Germinal center (tissue), 1 donor: Measurements from ENCODE around the gene ZNF831.

Experiments
- DNase-seq: peaks from one replicate; pipeline ENCODE4 v3.0.0; 2012; ENCODE audit warnings: mixed read lengths, low spot score

ZNF831 gene

DNA sequence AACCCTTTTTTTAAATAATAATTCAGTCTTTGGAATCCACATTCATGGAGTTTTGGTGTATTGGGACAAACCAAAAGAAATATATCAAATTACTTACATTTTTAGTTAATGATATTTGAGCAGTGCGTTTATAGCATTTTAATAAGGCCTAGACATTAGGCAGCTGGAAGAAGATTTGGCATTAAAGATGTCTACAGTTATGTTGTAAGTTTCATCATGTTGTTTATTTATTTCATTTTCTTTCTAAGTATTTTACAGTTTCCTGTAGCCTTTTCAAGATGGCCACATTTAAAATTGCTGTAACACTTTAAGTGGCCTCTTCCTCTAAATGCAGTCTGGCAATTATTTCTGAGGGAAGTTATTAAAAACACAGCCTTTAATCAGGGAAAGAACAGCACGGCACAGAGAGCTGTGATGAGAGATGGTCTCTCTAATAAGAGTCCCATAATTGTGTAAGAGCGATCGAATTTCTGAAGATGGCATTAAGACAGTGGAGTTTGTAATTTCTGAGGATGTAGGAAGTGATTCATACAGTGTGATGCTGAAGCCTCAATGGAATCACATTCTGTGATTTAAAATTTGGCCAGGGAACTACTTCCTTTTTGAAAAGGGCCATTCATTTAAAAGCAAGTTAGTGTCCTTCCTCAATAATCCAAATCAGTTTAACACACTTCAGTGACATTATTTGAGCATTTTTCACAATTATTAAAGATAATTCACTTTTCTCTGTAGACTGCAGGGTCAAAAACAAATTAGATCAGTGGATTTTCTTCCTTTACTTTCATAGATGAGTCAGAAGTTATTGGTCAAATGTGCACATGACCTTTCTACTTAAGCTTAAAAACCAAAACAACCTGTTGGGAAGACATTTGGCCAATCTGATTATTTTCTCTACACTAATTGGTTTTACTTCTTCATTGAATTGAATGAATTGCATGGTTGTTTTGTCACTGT lies 84.4 kb downstream of the ZNF831 start:
- no peak for DNase-seq

DNA sequence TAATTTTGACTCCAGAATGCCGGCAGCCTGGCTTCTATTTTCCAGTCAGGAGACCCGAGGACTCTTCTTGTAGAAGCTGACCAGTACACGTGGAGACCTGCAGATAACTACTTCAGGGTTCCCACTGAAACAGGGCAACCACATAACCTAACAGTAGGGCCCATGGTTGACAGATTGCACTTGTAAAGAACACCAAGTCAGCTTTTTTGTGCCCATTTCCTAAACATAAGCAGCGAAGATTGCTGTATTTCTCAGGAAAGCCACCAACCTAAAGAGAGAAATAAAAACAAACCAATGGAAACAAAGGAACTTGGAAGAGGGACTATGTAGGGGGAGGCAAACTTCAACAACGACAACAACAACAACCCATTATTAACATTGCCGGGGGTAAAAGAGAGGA lies 86.7 kb downstream of the ZNF831 start:
- no peak for DNase-seq

DNA sequence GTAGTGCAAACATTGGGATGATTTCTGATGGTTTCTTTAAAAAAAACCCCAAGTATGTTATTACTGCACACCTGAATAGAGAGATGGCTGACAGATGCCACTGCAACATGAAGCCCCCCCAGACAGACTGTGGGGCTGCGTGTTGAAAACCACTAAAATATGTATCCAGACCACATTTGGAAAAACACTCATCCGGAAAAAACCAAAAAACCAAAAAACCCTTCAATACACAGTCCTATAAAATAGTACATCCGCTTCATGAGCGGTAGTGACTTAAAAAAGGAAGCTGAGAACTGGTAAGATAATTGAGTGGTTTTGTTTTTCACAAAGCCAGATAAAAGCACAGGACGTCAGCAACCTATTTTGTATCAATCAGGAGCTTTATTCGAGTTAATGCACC lies 89.7 kb downstream of the ZNF831 start:
- DNase-seq, result no peak

DNA sequence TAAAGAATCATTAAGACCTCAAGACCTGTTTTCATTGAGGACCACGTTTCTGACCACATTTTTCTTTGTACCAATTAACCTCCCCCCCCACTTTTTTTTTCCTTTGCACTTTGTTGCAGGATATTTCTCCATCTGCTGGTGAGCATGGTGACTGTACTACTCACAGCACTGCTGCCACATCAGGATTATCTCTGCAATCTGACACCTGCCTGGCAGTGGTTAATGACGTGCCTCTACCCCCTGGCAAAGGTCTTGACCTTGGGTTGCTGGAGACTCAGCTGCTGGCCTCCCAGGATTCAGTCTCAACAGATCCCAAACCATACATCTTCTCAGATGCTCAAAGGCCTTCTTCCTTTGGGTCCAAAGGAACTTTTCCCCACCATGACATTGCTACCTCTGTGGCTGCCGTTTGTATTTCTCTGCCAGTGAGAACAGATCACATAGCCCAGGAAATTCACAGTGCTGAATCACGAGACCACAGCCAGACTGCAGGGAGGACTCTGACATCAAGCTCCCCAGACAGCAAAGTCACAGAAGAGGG lies 90.2 kb downstream of the ZNF831 start:
- no peak for DNase-seq

DNA sequence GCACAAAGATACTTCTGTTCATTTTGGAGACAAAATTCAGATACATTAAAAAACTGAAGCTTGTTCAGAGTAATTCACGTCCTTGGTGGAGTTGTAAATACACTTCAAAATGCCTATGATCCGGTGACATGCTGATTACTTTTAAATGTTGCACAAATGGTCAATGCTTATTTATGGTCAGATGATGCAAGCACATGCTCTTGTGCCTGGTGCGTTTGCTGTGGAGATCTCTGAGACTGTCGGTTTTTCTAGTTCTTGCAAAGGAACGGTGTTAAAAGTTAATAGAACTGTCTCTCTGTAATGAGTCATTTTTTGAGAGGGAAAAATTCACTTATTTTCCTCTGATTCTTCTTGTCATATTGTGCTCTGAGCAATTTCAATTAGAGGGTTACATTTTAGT lies 91.6 kb downstream of the ZNF831 start:
- no peak for DNase-seq

DNA sequence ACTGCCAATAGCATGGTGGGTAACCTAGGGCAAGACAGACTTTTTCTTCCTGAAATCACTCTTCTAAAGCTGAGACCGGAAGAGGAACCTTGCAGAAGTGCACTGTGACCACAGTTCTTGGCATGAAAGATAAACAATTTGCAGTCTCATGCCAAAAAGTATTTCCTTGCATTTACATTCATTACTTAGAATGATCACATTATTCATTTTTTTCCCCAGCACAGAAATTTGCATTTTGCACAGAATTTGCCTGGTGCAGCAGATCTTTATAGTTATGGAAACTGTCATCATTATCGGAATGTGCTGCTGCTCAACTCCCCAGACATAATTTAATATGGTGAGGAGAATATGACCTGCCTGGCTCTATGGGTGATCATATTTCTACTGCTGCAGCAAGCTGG lies 94.6 kb downstream of the ZNF831 start:
- no peak for DNase-seq

DNA sequence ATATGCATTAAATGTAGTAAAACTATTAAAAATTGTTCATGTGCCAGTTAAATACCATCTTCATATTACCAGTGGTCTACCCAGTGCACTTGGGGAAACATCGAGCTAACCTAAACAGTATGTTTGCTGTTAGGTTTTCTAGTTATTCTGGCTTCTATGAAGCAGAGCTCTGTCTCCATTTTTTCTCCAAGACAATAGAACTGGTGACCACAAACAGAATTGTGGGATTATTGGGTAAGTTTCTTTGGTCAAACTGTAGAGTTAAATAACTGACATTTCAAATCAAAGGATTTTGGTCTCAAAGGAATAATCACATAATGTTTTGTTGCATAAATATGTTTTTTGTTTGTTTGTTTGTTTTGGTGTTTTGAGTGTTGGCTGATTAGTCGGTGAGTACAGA lies 96.3 kb downstream of the ZNF831 start:
- no peak for DNase-seq

DNA sequence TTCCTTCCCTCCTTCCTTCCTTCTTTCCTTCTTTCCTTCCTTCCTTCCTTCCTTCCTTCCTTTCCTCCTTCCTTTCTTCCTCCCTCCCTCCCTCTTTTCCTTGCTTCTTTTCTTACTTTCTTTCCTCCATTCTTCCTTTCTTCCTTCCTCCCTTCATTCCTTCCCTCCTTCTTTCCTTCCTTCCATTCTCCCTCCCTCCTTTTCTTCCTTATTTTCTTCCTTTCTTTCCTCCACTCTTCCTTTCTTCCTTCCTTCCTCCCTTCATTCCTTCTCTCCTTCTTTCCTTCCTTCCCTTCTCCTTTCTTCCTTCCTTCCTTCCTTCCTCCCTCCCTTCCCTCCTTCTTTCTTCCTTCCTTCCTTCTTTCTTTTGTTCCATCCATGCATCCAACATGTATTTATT lies 101.7 kb downstream of the ZNF831 start:
- no peak for DNase-seq

DNA sequence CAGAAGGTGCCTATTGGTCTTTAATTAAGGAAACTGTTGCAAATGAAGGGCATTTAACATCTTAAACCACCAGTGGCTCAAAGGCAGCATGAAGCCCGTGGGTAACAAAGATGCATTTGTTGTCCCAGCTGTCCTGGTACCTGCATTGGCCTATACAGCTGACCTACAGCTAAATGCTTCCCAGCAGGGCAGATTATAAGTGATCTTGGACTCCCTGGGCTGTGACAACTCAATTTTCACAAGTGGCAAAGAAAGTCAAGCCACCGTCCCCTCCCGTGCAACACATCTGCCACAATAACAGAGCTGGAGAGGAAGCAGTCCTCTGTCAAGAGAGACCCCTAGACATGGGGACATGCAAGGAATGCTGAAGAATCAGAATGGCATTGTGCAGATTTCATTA lies 105.2 kb downstream of the ZNF831 start:
- DNase-seq, result no peak

DNA sequence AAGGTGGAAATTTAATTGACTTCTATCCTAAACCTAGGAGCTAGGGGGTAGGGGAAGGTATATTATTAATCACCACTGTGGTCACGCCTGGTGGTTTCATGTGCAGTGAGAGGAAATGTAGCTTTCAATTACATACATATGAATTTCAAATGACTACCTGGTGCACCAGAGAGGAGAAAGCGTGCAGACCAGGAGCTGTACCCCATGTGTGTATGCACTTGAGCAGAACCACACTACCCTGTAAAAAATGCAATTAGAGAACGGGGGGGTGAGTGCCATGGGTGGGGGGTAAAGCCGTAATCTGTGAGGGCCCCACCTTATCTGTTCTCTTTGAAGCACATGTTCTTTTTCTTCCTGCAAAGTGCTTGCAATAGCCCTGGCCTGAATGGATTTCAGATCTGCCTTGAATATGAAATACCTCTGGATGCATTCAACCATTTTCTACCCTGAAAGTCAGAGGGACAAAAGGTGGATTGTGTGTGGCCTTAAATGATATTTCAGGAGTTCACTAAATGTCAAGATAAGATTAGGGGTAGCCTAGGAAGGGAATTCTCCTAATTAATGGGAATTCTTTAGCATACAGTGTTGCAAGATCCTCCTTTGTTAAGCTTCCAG lies 105.9 kb downstream of the ZNF831 start:
- DNase-seq, result no peak

DNA sequence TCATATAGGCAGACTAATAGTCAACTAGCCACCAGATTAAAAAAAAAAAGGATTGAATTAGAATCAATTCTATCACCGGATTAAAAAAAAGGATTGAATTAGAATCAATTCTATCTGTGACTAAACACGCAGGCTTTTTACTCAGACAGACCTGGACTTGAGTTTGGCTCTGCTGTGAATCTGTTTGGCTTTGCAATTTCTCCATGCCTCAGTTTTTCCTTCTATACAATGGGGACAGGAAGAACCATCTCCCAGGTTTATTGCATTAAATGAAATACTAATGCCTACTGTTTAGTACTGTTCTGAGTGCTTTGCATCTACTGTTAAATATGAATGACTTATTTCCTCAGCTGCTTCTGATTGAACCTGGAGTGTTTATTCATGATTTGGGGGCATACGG lies 106.8 kb downstream of the ZNF831 start:
- DNase-seq, result no peak

DNA sequence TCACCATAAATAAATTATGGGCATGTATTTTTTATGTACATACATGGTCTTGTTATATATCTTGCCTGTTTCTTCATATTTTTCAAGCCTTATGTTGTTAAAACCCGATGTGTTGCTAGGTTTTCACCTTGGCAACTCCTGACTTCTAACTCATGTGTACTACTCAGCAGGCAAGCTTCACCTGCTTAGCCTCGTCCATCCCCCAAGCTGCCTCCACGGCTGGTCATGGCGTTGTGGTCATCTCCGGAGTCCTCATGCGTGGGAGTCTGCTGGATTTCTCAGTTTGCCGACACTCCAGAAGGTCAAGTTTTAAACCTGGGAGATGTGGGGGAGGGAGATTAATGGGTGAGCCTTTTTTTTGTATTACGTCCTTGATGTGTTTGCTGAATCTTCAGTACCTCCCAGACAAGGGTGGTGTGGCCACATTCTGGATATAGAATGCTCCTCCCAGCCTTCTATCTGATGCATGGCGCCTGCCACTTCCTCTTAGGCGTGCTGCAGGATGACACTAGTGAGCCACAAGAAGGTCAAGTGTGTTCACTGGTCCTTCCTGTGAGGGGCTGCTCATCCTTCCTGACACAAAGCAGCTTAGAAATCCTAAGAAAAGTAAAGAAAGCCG lies 110.2 kb downstream of the ZNF831 start:
- DNase-seq, result no peak

DNA sequence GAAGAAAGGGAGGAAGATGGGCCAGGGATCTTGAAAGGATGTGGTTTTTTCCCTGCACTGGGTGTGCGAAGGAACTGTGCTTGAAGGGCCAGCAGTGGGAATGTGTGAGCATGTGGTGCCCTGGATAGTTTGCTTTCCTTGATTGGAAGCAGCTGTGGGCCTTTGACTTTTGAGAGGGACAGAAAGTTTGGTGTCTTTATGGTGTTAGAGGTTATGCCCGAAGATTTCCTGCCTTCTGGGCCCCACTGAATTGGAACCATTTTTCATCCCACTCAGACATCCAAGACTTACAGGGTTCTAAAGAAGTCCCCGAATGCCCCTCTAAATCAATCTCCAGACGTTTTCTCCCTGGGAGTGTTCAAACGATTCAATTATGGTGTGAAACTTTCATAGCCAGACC lies 113.3 kb downstream of the ZNF831 start:
- no peak for DNase-seq

DNA sequence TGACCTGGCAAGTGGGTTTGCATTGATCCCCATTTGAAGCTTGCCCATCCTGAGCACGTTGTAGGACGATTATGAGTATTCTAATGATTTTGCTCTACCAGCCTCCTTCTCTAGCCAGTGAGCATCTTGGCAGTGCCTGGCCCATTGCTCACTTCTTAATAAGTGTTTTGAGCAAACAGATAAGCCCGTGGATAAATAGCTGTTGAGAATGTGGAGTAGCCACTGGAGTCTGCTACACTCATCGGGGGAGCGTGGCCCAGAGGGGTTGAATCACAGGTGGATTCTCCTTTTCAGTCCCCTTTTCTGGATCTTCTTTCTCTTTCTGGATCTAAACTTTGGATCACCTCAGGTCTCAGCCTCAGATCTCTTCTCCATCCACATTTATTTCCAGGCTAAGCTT lies 120.8 kb downstream of the ZNF831 start:
- no peak for DNase-seq

DNA sequence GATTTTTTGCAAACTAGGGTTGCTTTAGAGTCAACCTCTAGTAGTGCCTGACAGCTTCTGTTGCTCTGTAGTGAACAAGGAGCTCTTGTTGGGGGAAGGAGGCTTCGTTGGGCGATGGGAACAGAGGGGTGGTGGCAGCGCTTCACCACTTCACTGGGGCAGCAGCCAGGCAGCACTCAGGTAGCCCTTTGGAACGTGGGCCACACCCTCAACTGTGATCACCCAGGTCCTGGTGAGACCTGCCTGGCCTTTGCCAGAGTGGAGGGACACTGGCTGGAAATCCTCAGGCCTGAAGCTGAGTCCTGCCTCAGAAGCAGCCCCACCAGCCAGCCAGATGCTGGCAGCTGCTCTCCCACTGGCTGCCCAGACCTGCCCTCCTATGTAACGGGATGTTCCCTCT lies 126.4 kb downstream of the ZNF831 start:
- no peak for DNase-seq

DNA sequence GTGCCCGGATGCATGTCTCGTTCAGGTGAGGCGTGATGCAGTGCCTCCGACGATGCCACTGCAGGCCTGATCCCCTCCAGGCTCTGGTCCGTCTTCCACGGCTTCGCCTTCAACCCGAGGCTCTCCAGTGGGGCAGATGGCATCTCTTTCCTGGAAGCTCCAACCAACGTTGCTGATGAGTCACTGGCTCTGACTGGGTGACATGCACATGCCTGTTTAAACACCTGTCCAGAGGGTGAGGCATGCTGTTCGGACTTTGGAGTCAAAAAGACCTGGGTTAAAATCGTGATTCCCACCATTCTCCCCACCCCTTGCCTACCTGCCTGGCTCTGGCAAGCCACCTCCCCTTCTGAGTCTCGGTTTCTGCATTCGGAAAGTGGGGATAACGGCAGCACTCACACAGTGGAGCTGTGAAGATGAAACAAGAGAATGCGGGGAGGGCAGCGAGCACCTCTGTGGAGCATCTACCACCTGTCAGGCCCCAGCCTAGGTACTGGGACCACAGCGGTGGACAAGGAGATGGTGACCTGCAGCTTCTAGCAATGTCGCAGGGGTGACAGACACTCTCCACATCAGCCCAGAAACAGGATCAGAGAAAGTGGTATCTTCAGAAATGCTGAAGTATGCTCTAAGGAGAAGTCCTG lies 128.2 kb downstream of the ZNF831 start:
- DNase-seq, result no peak

DNA sequence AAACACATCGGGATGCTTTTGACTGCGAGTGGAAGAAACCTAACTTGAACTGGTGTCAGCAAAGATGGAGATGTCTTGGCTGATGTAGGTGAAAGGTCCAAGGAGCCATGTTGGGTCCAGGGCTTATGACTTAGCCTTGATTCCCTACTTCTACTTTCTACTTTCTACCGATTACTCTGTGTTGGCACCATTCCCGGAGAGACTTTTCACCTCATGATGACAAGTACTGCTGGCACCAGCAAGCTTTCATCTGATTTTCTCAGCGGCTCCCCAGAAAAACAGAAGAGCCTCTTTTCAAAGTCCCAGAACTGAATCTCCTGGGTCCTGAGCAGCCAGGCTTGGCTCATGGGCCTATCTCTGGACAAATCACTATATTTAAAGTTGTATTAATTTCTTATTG lies 131.9 kb downstream of the ZNF831 start:
- DNase-seq, result no peak

DNA sequence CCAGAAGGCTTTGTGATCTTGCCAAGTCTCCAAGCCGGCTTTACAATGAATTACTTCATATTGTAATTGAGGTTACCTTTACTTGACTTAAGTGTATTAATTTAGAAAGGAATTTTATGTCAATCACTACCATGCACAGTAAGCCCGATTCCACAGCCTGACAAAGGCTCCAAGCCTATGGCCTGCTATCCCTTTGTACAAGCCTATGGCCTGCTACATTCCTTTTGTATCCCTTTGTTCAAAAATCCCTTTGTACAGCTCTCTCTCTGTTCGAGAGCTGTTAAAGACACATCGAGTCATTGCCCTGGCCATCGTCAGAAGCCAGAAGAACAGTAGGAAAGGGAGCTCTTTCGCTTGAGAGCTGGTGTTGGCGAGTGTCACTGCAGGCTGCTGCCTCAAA lies 134.1 kb downstream of the ZNF831 start:
- DNase-seq, result no peak

DNA sequence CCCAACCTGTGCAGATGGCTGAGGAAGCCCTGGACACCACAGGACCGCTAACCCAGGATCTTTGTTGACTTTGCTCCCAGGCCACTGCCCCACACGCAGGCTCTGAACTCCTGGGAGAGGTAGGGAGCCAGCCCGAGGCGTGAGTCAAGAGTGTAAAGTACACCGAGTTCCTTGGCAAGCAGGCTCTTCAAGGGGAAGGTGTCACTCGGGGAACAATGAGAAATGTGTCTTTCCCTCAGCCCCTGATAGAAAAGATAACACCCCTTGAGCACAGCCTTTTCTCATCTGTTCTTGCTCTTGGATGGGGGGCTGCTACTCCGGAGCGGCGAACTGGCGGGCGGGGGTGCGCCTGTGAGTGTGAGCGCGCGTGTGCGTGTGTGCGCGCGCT lies 136.3 kb downstream of the ZNF831 start:
- DNase-seq, result no peak

DNA sequence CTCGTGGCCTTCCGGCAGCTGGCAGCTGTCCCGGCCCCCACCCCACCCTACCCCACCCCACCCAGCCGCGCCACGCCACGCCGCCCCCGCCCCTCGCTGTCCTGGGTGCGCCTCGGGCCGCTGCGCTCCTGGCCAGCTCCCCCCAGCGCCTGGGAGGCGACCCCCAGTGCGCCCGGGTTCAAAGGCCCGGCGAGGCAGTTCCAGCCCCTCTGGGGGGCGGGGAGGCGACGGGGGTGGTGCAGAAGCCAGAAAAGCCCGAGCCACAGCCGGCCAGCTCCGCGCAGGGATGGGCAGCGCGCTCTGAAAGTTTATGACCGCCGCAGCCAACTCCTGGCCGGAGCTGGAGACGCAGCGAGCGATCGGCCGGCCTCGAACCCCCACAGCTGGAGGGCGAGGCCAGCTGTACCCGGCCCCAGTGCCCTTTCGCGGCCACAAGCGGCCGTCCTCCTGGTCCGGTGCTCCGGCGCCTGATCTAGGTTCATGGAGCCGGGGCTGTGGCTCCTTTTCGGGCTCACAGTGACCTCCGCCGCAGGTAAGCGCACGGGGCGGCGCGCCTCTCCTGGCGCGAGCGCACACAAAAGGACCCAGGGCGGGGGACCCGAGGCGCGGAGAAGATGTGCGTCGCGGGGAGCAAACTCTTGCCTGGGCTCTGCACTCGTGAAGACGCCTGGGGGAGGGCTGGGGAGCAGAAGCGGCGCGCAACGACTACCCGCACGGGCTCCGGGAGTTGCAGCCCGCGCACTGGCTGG lies 136.9 kb downstream of the ZNF831 start, which contains the start of gene EDN3:
Gene EDN3 (plus strand): TSS at position 279 of the 749 bp plus-strand sequence. CDS start 202 bp downstream, at position 481.
- no peak for DNase-seq

DNA sequence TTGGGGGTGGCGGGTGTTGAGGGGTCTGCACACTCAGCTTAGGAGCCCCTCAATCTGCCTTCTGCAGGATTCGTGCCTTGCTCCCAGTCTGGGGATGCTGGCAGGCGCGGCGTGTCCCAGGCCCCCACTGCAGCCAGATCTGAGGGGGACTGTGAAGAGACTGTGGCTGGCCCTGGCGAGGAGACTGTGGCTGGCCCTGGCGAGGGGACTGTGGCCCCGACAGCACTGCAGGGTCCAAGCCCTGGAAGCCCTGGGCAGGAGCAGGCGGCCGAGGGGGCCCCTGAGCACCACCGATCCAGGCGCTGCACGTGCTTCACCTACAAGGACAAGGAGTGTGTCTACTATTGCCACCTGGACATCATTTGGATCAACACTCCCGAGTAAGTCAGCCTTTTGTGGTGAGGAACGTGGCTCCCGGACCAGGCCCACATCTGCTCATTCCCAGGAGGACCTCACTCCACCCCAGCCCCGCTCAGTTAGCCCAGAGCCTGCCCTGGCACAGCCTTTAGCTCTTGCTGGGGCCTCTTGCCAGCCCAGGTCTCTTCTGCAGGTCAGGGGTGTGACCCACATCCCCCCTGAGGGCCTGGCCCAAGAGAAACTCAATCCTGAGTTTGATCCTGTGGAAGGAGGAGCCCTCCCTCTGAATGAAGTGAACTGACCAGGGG lies 137.9 kb downstream of the ZNF831 start:
- no peak for DNase-seq
